Omental fat pad (tissue), 4 donors: ENCODE results near the gene EEF1AKMT4. TPM values are rescaled to one million over a fixed set of nuclear protein-coding genes. Genes with fewer than 3 reads are reported as not detected.

ENCODE experiments used
- ATAC-seq: fragments of 150-250 bp; one replicate; pipeline ENCODE4 v1.9.1; 2016; ENCODE audit warnings: mild to moderate bottlenecking, moderate library complexity; ENCODE audit not compliant: low FRiP score
- DNase-seq: peaks from one replicate; pipeline ENCODE4 v3.0.0-alpha.2; 2019; ENCODE audit warnings: low spot score
- CTCF ChIP-seq, 3 donors: fragments of 450-650 bp; IDR thresholded peaks; one replicate each; pipeline ENCODE4 v1.5.1; 2016 to 2017; ENCODE audit warnings: antibody characterized with exemption in 3 of 3, mild to moderate bottlenecking in 3 of 3, moderate library complexity in 2 of 3
- total RNA-seq, 4 donors: library from RNA; depleted of rRNA; stranded (reverse); fragments of >200 nt; gene quantifications; one replicate each; pipeline ENCODE4 v1.1.0, GENCODE V29; 2016

EEF1AKMT4 gene
- total RNA-seq, 4 donors from 2014 or later, result 1.7 to 14.8 (median 5.5) TPM

- ATAC-seq (no peak), DNase-seq (no peak)
- TF ChIP-seq CTCF (IDR thresholded peaks at IDR 0.05), result no peak
Measured at GRCh38 chr3:184235381-184236032, 14.0 kb upstream of the EEF1AKMT4 start.

- ATAC-seq (no peak), DNase-seq (no peak)
Measured at GRCh38 chr3:184236033-184236410, 13.4 kb upstream of the EEF1AKMT4 start.

GRCh38 chr3:184236636-184237035 is 12.8 kb upstream of the EEF1AKMT4 start:
- ATAC-seq, result no peak
- TF ChIP-seq CTCF (IDR thresholded peaks at IDR 0.05), result no peak

More at GRCh38 chr3:184236033-184236410, 13.4 kb upstream of the EEF1AKMT4 start:
- TF ChIP-seq CTCF (IDR thresholded peaks at IDR 0.05), result no peak

GRCh38 chr3:184237211-184237610 is 12.3 kb upstream of the EEF1AKMT4 start:
- ATAC-seq, result no peak
- no peak for DNase-seq
- no peak for TF ChIP-seq CTCF (IDR thresholded peaks at IDR 0.05)

More at GRCh38 chr3:184236636-184237035, 12.8 kb upstream of the EEF1AKMT4 start:
- DNase-seq, result no peak

GRCh38 chr3:184237807-184238206 is 11.7 kb upstream of the EEF1AKMT4 start:
- DNase-seq (no peak), ATAC-seq (no peak)
- TF ChIP-seq CTCF (IDR thresholded peaks at IDR 0.05), result no peak

GRCh38 chr3:184238246-184238818 is 11.1 kb upstream of the EEF1AKMT4 start:
- ATAC-seq (no peak), DNase-seq (no peak)
- TF ChIP-seq CTCF (IDR thresholded peaks at IDR 0.05), result no peak

- ATAC-seq, result no peak
- no peak for TF ChIP-seq CTCF (IDR thresholded peaks at IDR 0.05)
- DNase-seq, result no peak
Measured at GRCh38 chr3:184239221-184239620, 10.3 kb upstream of the EEF1AKMT4 start.
